Sigmoid colon (tissue), 7 donors: ENCODE measurements around the gene GSX1. TPM values are rescaled to one million over a fixed set of nuclear protein-coding genes. Genes with fewer than 3 reads are reported as not detected.

Source experiments
- DNase-seq: peaks from one replicate; pipeline ENCODE4 v3.0.0-alpha.2; 2019
- H3K27ac ChIP-seq, 4 donors: fragments of 200-600 bp; sonication (generic); one replicate each; pipeline ENCODE4 v1.5.1; 2016 to 2019; ENCODE audit warnings: mild to moderate bottlenecking in 1 of 4
- H3K27me3 ChIP-seq, 3 donors: fragments of 200-600 bp; sonication (generic); one replicate each; pipeline ENCODE4 v1.5.1; 2019; ENCODE audit warnings: mild to moderate bottlenecking in 1 of 3
- H3K36me3 ChIP-seq, 4 donors: fragments of 200-600 bp; sonication (generic); one replicate each; pipeline ENCODE4 v1.5.1; 2016 to 2019
- H3K4me1 ChIP-seq, 4 donors: fragments of 200-600 bp; sonication (generic); one replicate each; pipeline ENCODE4 v1.5.1; 2017 to 2019
- H3K4me3 ChIP-seq, 4 donors: fragments of 200-600 bp; sonication (generic); one replicate each; pipeline ENCODE4 v1.5.1; 2017 to 2019; ENCODE audit warnings: mild to moderate bottlenecking in 2 of 4, moderate library complexity in 1 of 4
- H3K9me3 ChIP-seq, 4 donors: fragments of 200-600 bp in 3 of 4; sonication (generic) in 3 of 4; one replicate each; pipeline versions ENCODE4 v1.5.1 to v1.6.1; 2013 to 2019
- EP300 ChIP-seq, 4 donors: sonication (generic); formaldehyde crosslinking; IDR thresholded peaks; one replicate each; pipeline ENCODE4 v1.6.1; 2017; ENCODE audit warnings: antibody characterized with exemption in 4 of 4
- POLR2A ChIP-seq, 2 donors: fragments of 450-650 bp; IDR thresholded peaks; one replicate each; pipeline ENCODE4 v1.6.1; 2016; ENCODE audit warnings: antibody characterized with exemption in 2 of 2, mild to moderate bottlenecking in 2 of 2, moderate library complexity in 2 of 2
- POLR2AphosphoS5 ChIP-seq, 4 donors: sonication (generic); formaldehyde crosslinking; IDR thresholded peaks; one replicate each; pipeline ENCODE4 v1.6.1; 2017; ENCODE audit warnings: antibody characterized with exemption in 4 of 4
- WGBS, 2 donors: extraction: QIAGEN DNeasy Blood & Tissue Kit; methylation state at CpG; one replicate each; pipeline ENCODE4 v1.1.7; 2013; 5-methylcytosine and 5-hydroxymethylcytosine counted together
- intact Hi-C: fragments of 100-400 bp; cut with DNase I; formaldehyde crosslinking; loops from one replicate; pipeline ENCODE4 v1.15.1; 2023
- polyA plus RNA-seq, 3 donors: library from polyadenylated mRNA; stranded (reverse); fragments of 200-250 nt; gene quantifications; one replicate each; pipeline ENCODE4 v1.2.3, GENCODE V29; 2013
- total RNA-seq, 4 donors: library from RNA; depleted of rRNA; stranded (reverse); fragments of >200 nt; gene quantifications; one replicate each; pipeline ENCODE4 v1.1.0, GENCODE V29; 2016
- TF ChIP-seq, protein P1 (sequence below), 4 experiments: fragments of 450-650 bp in 3 of 4; fragments of 200-600 bp in 1 of 4; IDR thresholded peaks; one replicate each; pipeline ENCODE4 v1.5.1; 2016 to 2019; ENCODE audit warnings: antibody characterized with exemption in 4 of 4, mild to moderate bottlenecking in 3 of 4, moderate library complexity in 2 of 4
- donor health status: healthy with polysubstance abuse.
- donor health status: Bipolar disorder and iron deficiency.
- donor health status: healthy.

Gene GSX1
- total and polyA plus RNA-seq, 7 donors, result not detected

DNA sequence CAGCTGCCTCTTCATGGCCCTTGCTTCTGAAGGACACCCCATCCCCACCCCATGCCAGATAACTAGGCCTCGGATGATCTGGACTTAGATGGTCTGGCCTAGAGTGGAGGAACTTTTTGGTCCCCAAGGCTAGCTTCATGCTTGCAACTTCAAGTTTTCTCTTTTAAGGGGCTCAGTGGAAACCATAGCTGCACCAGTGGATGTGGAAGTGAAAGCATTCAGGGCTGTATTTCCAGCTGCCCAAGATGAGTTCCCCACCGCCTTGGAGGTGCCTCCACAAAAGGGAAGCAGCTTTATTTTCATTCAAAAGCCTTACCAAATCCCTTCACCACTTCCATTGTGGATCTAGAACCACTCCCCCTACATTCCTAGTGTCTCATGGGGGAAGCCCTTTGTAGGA, 17.6 kb upstream of the GSX1 start:
- Histone ChIP-seq H3K4me3 (no peak overlapping the region), H3K4me1 (no peaks in the 10 kb centered on the region), H3K27ac (no peak overlapping the region), H3K36me3 (no peaks in the 10 kb centered on the region), H3K27me3 (peaks cover 0 to 29% (median 5%) of the 10 kb centered on the region in 3 donors), H3K9me3 (no peaks in the 10 kb centered on the region)
- intact Hi-C loops, result no loop called here
- TF ChIP-seq, protein P1, sequence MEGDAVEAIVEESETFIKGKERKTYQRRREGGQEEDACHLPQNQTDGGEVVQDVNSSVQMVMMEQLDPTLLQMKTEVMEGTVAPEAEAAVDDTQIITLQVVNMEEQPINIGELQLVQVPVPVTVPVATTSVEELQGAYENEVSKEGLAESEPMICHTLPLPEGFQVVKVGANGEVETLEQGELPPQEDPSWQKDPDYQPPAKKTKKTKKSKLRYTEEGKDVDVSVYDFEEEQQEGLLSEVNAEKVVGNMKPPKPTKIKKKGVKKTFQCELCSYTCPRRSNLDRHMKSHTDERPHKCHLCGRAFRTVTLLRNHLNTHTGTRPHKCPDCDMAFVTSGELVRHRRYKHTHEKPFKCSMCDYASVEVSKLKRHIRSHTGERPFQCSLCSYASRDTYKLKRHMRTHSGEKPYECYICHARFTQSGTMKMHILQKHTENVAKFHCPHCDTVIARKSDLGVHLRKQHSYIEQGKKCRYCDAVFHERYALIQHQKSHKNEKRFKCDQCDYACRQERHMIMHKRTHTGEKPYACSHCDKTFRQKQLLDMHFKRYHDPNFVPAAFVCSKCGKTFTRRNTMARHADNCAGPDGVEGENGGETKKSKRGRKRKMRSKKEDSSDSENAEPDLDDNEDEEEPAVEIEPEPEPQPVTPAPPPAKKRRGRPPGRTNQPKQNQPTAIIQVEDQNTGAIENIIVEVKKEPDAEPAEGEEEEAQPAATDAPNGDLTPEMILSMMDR (IDR thresholded peaks at IDR 0.05), result no peak
- TF ChIP-seq POLR2A (IDR thresholded peaks at IDR 0.05) (no peak), POLR2AphosphoS5 (IDR thresholded peaks at IDR 0.05) (no peak), EP300 (IDR thresholded peaks at IDR 0.05) (no peak)
- DNase-seq, result no peak
- WGBS, 2 donors, result 87 to 88% methylated on average over 2 of the region's 2 CpGs

DNA sequence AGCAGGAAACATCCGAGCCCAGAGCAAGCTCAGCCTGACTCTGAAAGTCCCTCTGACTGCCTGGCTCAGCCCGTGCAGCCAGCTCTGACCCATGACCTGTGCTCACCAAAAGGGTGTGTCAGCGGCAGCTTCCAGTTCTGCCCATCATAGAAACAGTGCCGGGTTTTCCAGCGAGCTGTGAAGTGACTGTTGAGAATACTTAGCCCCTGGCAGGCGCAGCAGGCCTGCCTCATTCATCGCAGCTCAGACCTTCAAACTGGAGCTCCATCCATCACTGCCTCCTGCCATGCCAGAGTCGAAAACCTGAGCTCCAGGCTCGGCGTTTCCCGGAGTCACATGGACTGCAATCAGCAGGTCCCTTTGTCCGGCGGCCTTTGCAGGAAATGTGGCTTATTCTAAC, 16.3 kb upstream of the GSX1 start:
- peaks cover 0 to 36% (median 5%) of the 10 kb centered on the region in 3 donors for H3K27me3 ChIP-seq
- no peak for DNase-seq
- no peak overlapping the region for H3K4me3 ChIP-seq
- TF ChIP-seq EP300 (IDR thresholded peaks at IDR 0.05) (no peak), POLR2AphosphoS5 (IDR thresholded peaks at IDR 0.05) (no peak), POLR2A (IDR thresholded peaks at IDR 0.05) (no peak)
- TF ChIP-seq, protein P1 (IDR thresholded peaks at IDR 0.05), result no peak
- H3K9me3 ChIP-seq, result no peaks in the 10 kb centered on the region
- H3K36me3 ChIP-seq, result no peaks in the 10 kb centered on the region
- no peak overlapping the region for H3K27ac ChIP-seq
- WGBS, 2 donors, result 25 to 26% methylated on average over 13 of the region's 13 CpGs
- intact Hi-C loops, result no loop called here
- no peaks in the 10 kb centered on the region for H3K4me1 ChIP-seq

- Histone ChIP-seq H3K27ac (no peak overlapping the region), H3K4me1 (no peaks in the 10 kb centered on the region), H3K36me3 (no peaks in the 10 kb centered on the region), H3K27me3 (peaks cover 0 to 24% (median 8%) of the 10 kb centered on the region in 3 donors), H3K4me3 (no peak overlapping the region), H3K9me3 (no peaks in the 10 kb centered on the region)
- TF ChIP-seq, protein P1 (IDR thresholded peaks at IDR 0.05), result no peak
- TF ChIP-seq POLR2A (IDR thresholded peaks at IDR 0.05) (no peak), POLR2AphosphoS5 (IDR thresholded peaks at IDR 0.05) (no peak), EP300 (IDR thresholded peaks at IDR 0.05) (no peak)
- intact Hi-C loops, result loop anchor here (10.0 kb wide), 1 partner anchor 117 kb away; no protein-coding TSS in a partner anchor
- DNase-seq, result no peak
- WGBS, 2 donors, result 27 to 63% methylated on average over 5 of the region's 5 CpGs
Measured at GRCh38 chr13:27782151-27782550, 10.1 kb upstream of the GSX1 start.

- no peaks in the 10 kb centered on the region for H3K4me1 ChIP-seq
- H3K9me3 ChIP-seq, result no peaks in the 10 kb centered on the region
- H3K27me3 ChIP-seq, result peaks cover 0 to 33% (median 12%) of the 10 kb centered on the region in 3 donors
- H3K4me3 ChIP-seq, result no peak overlapping the region
- intact Hi-C loops, result loop anchor here (10.0 kb wide), 1 partner anchor 118 kb away; no protein-coding TSS in a partner anchor
- no peaks in the 10 kb centered on the region for H3K36me3 ChIP-seq
- H3K27ac ChIP-seq, result no peak overlapping the region
- TF ChIP-seq EP300 (IDR thresholded peaks at IDR 0.05), result no peak
- TF ChIP-seq POLR2AphosphoS5 (IDR thresholded peaks at IDR 0.05), result no peak
- TF ChIP-seq, protein P1 (IDR thresholded peaks at IDR 0.05), result peak in 1 of 4 experiments; percentile 26
- TF ChIP-seq POLR2A (IDR thresholded peaks at IDR 0.05), result no peak
- no peak for DNase-seq
- 47 to 48% methylated on average over 4 of the region's 4 CpGs for WGBS, 2 donors
Measured at GRCh38 chr13:27783111-27783510, 9.2 kb upstream of the GSX1 start.

- WGBS, 2 donors, result 30 to 51% methylated on average over 1 of the region's 1 CpG
- H3K9me3 ChIP-seq, result no peaks in the 10 kb centered on the region
- TF ChIP-seq POLR2AphosphoS5 (IDR thresholded peaks at IDR 0.05) (no peak), POLR2A (IDR thresholded peaks at IDR 0.05) (no peak), EP300 (IDR thresholded peaks at IDR 0.05) (no peak)
- TF ChIP-seq, protein P1 (IDR thresholded peaks at IDR 0.05), result no peak
- H3K4me3 ChIP-seq, result no peak overlapping the region
- DNase-seq, result no peak
- H3K36me3 ChIP-seq, result no peaks in the 10 kb centered on the region
- H3K4me1 ChIP-seq, result peaks cover 0 to 40% (median 38%) of the 10 kb centered on the region in 4 donors
- intact Hi-C loops, result loop anchor here (10.0 kb wide), 1 partner anchor 123 kb away; no protein-coding TSS in a partner anchor
- H3K27me3 ChIP-seq, result peaks cover 46 to 72% (median 58%) of the 10 kb centered on the region in 3 donors
- no peak overlapping the region for H3K27ac ChIP-seq
Measured at GRCh38 chr13:27788271-27788670, 4.0 kb upstream of the GSX1 start.
